Fibroblast of mammary gland (primary cell): ENCODE results near the gene MBL2.

Source experiments
- DNase-seq: peaks from one replicate; pipeline ENCODE4 v3.0.0-alpha.2; 2010; ENCODE audit warnings: low read depth
- H3K4me3 ChIP-seq: 2 replicates; pipeline ENCODE4 v1.5.1; 2011; ENCODE audit warnings: low read depth, mild to moderate bottlenecking, low read length, moderate library complexity; ENCODE audit not compliant: control insufficient read depth
- CTCF ChIP-seq: conservative IDR thresholded peaks from 2 replicates; pipeline ENCODE4 v1.5.1; 2011; ENCODE audit warnings: low read depth, low read length, inconsistent platforms; ENCODE audit not compliant: control insufficient read depth, insufficient read depth

MBL2 gene

GRCh38 chr10:52805414-52806285, 33.1 kb upstream of the MBL2 start:
- H3K4me3 ChIP-seq = no peak overlapping the region
- no peak for TF ChIP-seq CTCF
- DNase-seq = no peak

GRCh38 chr10:52801947-52802346, 29.4 kb upstream of the MBL2 start:
- DNase-seq = no peak
- no peak for TF ChIP-seq CTCF
- H3K4me3 ChIP-seq = no peak overlapping the region

GRCh38 chr10:52786098-52786497, 13.5 kb upstream of the MBL2 start:
- no peak for DNase-seq
- TF ChIP-seq CTCF = no peak
- no peak overlapping the region for H3K4me3 ChIP-seq

GRCh38 chr10:52785418-52785817, 12.8 kb upstream of the MBL2 start:
- no peak for TF ChIP-seq CTCF
- DNase-seq = no peak

GRCh38 chr10:52783726-52784125, 11.1 kb upstream of the MBL2 start:
- no peak for TF ChIP-seq CTCF
- no peak overlapping the region for H3K4me3 ChIP-seq
- DNase-seq = no peak

More at GRCh38 chr10:52785418-52785817, 12.8 kb upstream of the MBL2 start:
- no peak overlapping the region for H3K4me3 ChIP-seq

GRCh38 chr10:52782554-52782953, 10.0 kb upstream of the MBL2 start:
- no peak overlapping the region for H3K4me3 ChIP-seq
- no peak for DNase-seq
- no peak for TF ChIP-seq CTCF
